Brain microvascular endothelial cell (primary cell): ENCODE results near the gene HARBI1.

Source experiments
- DNase-seq: peaks from one replicate; pipeline ENCODE4 v3.0.0-alpha.2; 2020
- H3K27ac ChIP-seq: fragments of 250-450 bp; sonication (Bioruptor Pico); 2 replicates; pipeline ENCODE4 v1.5.1; 2020; ENCODE audit warnings: mild to moderate bottlenecking, moderate library complexity
- H3K27me3 ChIP-seq: fragments of 250-450 bp; sonication (Bioruptor Pico); replicated peaks from 2 replicates; pipeline ENCODE4 v1.5.1; 2020; ENCODE audit warnings: mild to moderate bottlenecking
- H3K36me3 ChIP-seq: fragments of 250-450 bp; sonication (Bioruptor Pico); replicated peaks from 2 replicates; pipeline ENCODE4 v1.5.1; 2020; ENCODE audit warnings: mild to moderate bottlenecking
- H3K4me3 ChIP-seq: 2 replicates; pipeline ENCODE4 v1.5.1; 2011; ENCODE audit warnings: low read depth, mild to moderate bottlenecking, control low read depth, low read length, moderate library complexity
- in situ Hi-C: cut with HindIII; loops from 2 replicates; pipeline ENCODE4 v1.10.0; 2017; ENCODE audit warnings: low sequenced_read_pairs, low pct_ligation_motif_present
- TF ChIP-seq, protein P1 (sequence below): IDR thresholded peaks from 2 replicates; pipeline ENCODE4 v1.5.1; 2011; ENCODE audit warnings: low read depth, mild to moderate bottlenecking, moderate library complexity, low read length, control low read depth, inconsistent platforms; ENCODE audit errors: missing control alignments

HARBI1 gene

DNA sequence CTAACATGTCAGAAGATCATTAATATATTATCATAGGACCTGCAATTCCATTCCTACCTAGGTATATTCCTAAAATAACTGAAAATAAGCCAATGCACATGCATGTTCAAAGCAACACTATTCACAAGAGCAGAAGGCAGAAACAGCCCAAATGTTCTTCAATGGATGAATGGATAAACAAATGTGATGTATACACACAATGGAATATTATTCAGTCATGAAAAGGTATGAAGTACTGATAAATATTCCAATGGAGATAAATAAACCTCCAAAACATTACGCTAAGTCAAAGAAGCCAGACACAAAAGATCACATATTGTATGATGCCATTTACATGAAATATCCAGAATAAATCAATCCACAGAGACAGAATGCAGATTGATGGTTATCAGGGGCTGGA, 40.0 kb downstream of the HARBI1 start:
- DNase-seq, result no peak
- Histone ChIP-seq H3K4me3 (no peak overlapping the region), H3K36me3 (no peaks in the 10 kb centered on the region), H3K27me3 (no peaks in the 10 kb centered on the region), H3K27ac (no peak overlapping the region)
- TF ChIP-seq, protein P1, sequence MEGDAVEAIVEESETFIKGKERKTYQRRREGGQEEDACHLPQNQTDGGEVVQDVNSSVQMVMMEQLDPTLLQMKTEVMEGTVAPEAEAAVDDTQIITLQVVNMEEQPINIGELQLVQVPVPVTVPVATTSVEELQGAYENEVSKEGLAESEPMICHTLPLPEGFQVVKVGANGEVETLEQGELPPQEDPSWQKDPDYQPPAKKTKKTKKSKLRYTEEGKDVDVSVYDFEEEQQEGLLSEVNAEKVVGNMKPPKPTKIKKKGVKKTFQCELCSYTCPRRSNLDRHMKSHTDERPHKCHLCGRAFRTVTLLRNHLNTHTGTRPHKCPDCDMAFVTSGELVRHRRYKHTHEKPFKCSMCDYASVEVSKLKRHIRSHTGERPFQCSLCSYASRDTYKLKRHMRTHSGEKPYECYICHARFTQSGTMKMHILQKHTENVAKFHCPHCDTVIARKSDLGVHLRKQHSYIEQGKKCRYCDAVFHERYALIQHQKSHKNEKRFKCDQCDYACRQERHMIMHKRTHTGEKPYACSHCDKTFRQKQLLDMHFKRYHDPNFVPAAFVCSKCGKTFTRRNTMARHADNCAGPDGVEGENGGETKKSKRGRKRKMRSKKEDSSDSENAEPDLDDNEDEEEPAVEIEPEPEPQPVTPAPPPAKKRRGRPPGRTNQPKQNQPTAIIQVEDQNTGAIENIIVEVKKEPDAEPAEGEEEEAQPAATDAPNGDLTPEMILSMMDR, result no peak
- in situ Hi-C loops, result no loop called here

DNA sequence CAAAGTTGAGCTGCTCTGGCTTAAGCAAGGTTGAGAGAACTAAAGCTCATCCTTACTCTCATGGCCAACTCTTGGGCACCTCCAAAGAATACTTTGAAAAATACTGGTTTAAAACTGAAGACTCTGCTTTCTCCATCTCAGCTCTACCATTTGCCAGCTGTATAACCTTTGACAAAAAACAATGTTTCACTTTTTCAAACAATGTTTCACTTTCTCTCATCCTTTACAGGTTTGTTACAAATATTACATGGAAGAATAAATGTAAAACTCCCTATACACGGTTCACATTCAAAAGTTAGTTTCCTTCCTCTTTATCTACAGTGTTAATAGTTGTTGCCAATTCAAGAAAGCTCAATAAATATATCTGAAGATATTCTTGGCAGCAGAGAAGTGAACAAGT, 42.4 kb downstream of the HARBI1 start:
- Histone ChIP-seq H3K4me3 (no peak overlapping the region), H3K36me3 (no peaks in the 10 kb centered on the region), H3K27me3 (no peaks in the 10 kb centered on the region), H3K27ac (no peak overlapping the region)
- TF ChIP-seq, protein P1, result no peak
- no peak for DNase-seq
- in situ Hi-C loops, result no loop called here

DNA sequence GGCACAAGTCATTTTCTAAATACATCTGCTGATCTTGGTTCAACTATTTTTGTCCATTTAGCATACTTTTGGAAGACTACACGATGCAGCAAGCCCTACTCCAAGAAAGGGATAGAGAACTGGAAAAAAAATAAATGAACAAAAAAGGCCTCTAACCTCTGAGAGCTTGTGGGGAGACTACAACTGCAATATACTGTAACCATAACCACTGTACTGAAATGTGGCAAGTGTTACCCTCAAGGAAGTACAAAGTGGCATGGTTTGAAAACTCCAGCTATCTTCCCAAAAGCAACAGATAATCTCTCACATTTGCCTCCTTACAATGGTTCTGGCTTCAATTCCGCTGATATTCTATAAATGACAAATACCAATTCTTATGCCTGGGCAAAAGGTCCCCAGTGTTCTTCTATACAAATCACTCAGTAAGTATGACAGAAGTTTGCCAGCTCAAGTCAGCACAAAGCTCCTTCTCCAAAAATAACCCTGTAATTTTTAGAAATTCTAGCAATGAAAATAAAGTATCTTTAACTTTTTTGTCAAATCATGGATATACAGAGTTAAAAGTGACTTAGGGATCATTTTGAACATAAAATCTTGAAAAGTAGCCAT, 46.1 kb downstream of the HARBI1 start:
- no peaks in the 10 kb centered on the region for H3K27me3 ChIP-seq
- no peak for DNase-seq
- H3K36me3 ChIP-seq, result no peaks in the 10 kb centered on the region
- H3K27ac ChIP-seq, result no peak overlapping the region
- no peak overlapping the region for H3K4me3 ChIP-seq
- TF ChIP-seq, protein P1, result no peak
- in situ Hi-C loops, result no loop called here

DNA sequence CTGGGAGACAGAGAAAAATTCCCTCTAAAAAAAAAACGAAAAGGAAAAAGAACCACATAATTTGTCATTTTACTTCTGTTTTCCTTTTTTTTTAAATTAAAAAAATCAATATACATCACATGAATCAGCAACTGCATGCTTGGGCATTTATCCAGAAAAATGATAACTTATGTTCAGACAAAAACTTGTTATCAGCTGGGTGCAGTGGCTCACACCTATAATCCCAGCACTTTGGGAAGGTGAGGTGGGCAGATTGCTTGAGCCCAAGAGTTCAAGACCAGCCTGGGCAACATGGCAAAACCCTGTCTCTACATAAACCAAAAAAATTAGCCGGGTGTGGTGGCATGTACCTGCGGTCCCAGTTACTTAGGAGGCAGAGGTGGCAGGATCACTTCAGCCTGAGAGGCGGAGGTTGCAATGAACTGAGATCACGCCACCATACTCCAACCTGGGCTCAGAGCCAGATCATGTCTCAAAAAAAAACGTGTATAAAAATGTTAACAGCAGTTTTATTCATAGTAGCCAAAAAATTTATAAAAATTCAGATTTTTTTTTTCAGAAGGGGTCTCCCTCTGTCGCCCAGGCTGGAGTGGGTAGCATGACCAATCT, 51.7 kb downstream of the HARBI1 start:
- no peaks in the 10 kb centered on the region for H3K36me3 ChIP-seq
- H3K4me3 ChIP-seq, result no peak overlapping the region
- in situ Hi-C loops, result no loop called here
- H3K27me3 ChIP-seq, result no peaks in the 10 kb centered on the region
- TF ChIP-seq, protein P1, result no peak
- no peak for DNase-seq
- H3K27ac ChIP-seq, result no peak overlapping the region

DNA sequence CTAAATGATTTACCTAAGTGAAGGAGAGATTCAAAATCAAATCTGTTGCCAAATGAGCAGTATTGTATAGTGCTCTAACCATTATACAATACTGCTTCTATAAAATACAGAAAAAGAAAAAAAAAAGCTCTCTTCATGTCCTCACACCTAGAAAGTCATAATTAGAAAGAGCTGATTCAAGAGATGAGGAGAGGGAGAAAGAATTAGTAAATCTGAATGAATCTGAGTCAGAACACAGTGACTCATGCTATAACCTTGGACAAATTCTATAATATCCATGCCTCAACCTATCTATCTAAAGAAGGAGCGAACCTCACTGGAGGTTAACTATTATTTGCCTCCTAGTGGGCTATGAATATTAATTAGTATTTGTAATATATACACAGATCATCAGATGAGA, 52.6 kb downstream of the HARBI1 start:
- in situ Hi-C loops, result no loop called here

More for the DNA sequence above, 52.6 kb downstream of the HARBI1 start:
- H3K27me3 ChIP-seq, result no peaks in the 10 kb centered on the region
- H3K36me3 ChIP-seq, result no peaks in the 10 kb centered on the region
- no peak overlapping the region for H3K27ac ChIP-seq
- TF ChIP-seq, protein P1, result no peak
- H3K4me3 ChIP-seq, result no peak overlapping the region
- DNase-seq, result no peak
